Spleen (tissue), 11 donors: ENCODE results near the gene FBRS. TPM values are rescaled to one million over a fixed set of nuclear protein-coding genes. Genes with fewer than 3 reads are reported as not detected.

Experiments used
- DNase-seq: peaks from one replicate; pipeline ENCODE4 v3.0.0-alpha.2; 2020
- H3K27ac ChIP-seq, 8 donors: fragments of 200-600 bp; sonication (generic) in 7 of 8; 1 replicate in 4 of 8; 2 replicates in 4 of 8; pipeline versions ENCODE4 v1.5.0 to v1.8.0; 2016 to 2021; ENCODE audit warnings: inconsistent platforms in 4 of 8, mild to moderate bottlenecking in 4 of 8, moderate library complexity in 1 of 8
- H3K27me3 ChIP-seq, 7 donors: fragments of 200-600 bp; sonication (generic) in 6 of 7; replicated peaks in 1 of 7; 1 replicate in 4 of 7; 2 replicates in 3 of 7; pipeline versions ENCODE4 v1.5.0 to v1.8.0; 2016 to 2021; ENCODE audit warnings: inconsistent platforms in 3 of 7, mild to moderate bottlenecking in 1 of 7
- H3K36me3 ChIP-seq, 6 donors: fragments of 200-600 bp; sonication (generic) in 5 of 6; 1 replicate in 4 of 6; 2 replicates in 2 of 6; pipeline versions ENCODE4 v1.5.0 to v1.8.0; 2016 to 2021; ENCODE audit warnings: inconsistent platforms in 2 of 6
- H3K4me1 ChIP-seq, 6 donors: fragments of 200-600 bp; sonication (generic) in 5 of 6; 1 replicate in 3 of 6; 2 replicates in 3 of 6; pipeline versions ENCODE4 v1.5.0 to v1.8.0; 2016 to 2021; ENCODE audit warnings: inconsistent platforms in 3 of 6
- H3K4me3 ChIP-seq, 8 donors: fragments of 200-600 bp; sonication (generic) in 7 of 8; 1 replicate in 4 of 8; 2 replicates in 4 of 8; pipeline versions ENCODE4 v1.5.0 to v1.8.0; 2016 to 2021; ENCODE audit warnings: inconsistent platforms in 4 of 8, mild to moderate bottlenecking in 4 of 8, moderate library complexity in 2 of 8
- H3K9me3 ChIP-seq, 8 donors: fragments of 200-600 bp; sonication (generic) in 7 of 8; 1 replicate in 4 of 8; 2 replicates in 4 of 8; pipeline versions ENCODE4 v1.5.0 to v1.8.0; 2016 to 2021; ENCODE audit warnings: inconsistent platforms in 4 of 8
- POLR2A ChIP-seq, 3 donors: fragments of 450-650 bp; IDR thresholded peaks; one replicate each; pipeline ENCODE4 v1.5.1; 2017; ENCODE audit warnings: antibody characterized with exemption in 3 of 3, mild to moderate bottlenecking in 1 of 3
- POLR2AphosphoS5 ChIP-seq, 3 donors: sonication (generic); formaldehyde crosslinking; IDR thresholded peaks; one replicate each; pipeline ENCODE4 v1.5.1; 2017; ENCODE audit warnings: antibody characterized with exemption in 3 of 3
- WGBS, 5 donors: extraction: QIAGEN DNeasy Blood & Tissue Kit in 3 of 5; methylation state at CpG; one replicate each; pipeline versions ENCODE4 v1.1.5 to v1.1.7; 2013 to 2018; 5-methylcytosine and 5-hydroxymethylcytosine counted together
- intact Hi-C: fragments of 100-400 bp; cut with DNase I; formaldehyde crosslinking; loops from one replicate; pipeline ENCODE4 v1.15.0; 2023; ENCODE audit warnings: low total_unique reads
- polyA plus RNA-seq, 3 donors: library from polyadenylated mRNA; stranded (reverse); fragments of 200-250 nt; gene quantifications; one replicate each; pipeline ENCODE4 v1.2.1, GENCODE V29; 2013
- total RNA-seq, 7 donors: library from RNA; depleted of rRNA in 3 of 7; stranded (reverse); fragments of >200 nt in 3 of 7; fragmentation: NEBNext Ultra II Directional in 4 of 7; extraction: Animal tissue kit (Norgen Biotek cat#: 25700) in 4 of 7; gene quantifications; one replicate each; pipeline versions ENCODE4 v1.1.0 to v1.2.1, GENCODE V29; 2016 to 2021
- TF ChIP-seq, protein P1 (sequence below), 11 experiments: fragments of 200-600 bp in 7 of 11; fragments of 450-650 bp in 4 of 11; sonication (generic) in 4 of 11; IDR thresholded peaks in 8 of 11; conservative IDR thresholded peaks in 3 of 11; 1 replicate in 7 of 11; 2 replicates in 4 of 11; pipeline versions ENCODE4 v1.4.0 to v1.8.0; 2016 to 2021; ENCODE audit warnings: antibody characterized with exemption in 11 of 11, inconsistent platforms in 4 of 11, mild to moderate bottlenecking in 1 of 11
- donor health status: healthy with polysubstance abuse.
- donor health status: DM: no; HTN: no; CAD: no; lungs with moderate emphysema.
- donor health status: DM: no; HTN: no; CAD: no.
- donor health status: Bipolar disorder and iron deficiency.
- donor health status: healthy.
- donor health status: DM: no; HTN: no; CAD: no.
- donor health status: DM: yes; HTN: yes; CAD: no.

Gene FBRS
- total and polyA plus RNA-seq, 10 donors = 25.8 to 118 (median 76.1) TPM

GRCh38 chr16:30703971-30704370 lies 45.7 kb downstream of the FBRS start:
- intact Hi-C loops = no loop called here
- Histone ChIP-seq H3K27me3 (no peaks in the 10 kb centered on the region), H3K4me1 (peaks cover 7 to 33% (median 27%) of the 10 kb centered on the region in 6 donors), H3K4me3 (no peak overlapping the region), H3K27ac (no peak overlapping the region), H3K36me3 (peaks cover 10 to 94% (median 86%) of the 10 kb centered on the region in 6 donors), H3K9me3 (no peaks in the 10 kb centered on the region)
- TF ChIP-seq POLR2A (IDR thresholded peaks at IDR 0.05) = no peak
- TF ChIP-seq POLR2AphosphoS5 (IDR thresholded peaks at IDR 0.05) = no peak
- TF ChIP-seq, protein P1, sequence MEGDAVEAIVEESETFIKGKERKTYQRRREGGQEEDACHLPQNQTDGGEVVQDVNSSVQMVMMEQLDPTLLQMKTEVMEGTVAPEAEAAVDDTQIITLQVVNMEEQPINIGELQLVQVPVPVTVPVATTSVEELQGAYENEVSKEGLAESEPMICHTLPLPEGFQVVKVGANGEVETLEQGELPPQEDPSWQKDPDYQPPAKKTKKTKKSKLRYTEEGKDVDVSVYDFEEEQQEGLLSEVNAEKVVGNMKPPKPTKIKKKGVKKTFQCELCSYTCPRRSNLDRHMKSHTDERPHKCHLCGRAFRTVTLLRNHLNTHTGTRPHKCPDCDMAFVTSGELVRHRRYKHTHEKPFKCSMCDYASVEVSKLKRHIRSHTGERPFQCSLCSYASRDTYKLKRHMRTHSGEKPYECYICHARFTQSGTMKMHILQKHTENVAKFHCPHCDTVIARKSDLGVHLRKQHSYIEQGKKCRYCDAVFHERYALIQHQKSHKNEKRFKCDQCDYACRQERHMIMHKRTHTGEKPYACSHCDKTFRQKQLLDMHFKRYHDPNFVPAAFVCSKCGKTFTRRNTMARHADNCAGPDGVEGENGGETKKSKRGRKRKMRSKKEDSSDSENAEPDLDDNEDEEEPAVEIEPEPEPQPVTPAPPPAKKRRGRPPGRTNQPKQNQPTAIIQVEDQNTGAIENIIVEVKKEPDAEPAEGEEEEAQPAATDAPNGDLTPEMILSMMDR (IDR thresholded peaks at IDR 0.05 in 8 of 11, conservative IDR thresholded peaks at IDR 0.05 in 3 of 11) = no peak
- 94 to 98% (median 96%) methylated on average over 10 of the region's 10 CpGs for WGBS, 5 donors
- peak; percentile 41 for DNase-seq

DNA sequence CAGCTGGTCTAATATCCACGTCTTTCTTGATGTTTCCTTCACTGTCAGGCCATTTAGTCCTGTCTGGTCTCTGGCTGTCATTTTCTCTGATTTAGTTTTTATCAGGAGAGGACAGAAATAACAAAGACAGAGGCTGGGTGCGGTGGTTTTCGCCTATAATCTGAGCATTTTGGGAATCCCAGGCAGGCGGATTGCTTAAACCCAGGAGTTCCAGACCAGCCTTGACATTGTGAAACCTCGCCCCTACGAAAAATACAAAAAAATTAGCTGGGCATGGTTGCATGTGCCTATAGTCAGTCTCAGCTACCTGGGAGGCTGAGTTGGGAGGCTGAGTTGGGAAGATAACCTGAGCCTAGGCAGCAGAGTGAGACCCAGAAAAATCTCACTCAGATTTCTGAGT lies 47.8 kb downstream of the FBRS start:
- TF ChIP-seq, protein P1 (IDR thresholded peaks at IDR 0.05 in 8 of 11, conservative IDR thresholded peaks at IDR 0.05 in 3 of 11) = no peak
- TF ChIP-seq POLR2AphosphoS5 (IDR thresholded peaks at IDR 0.05) (no peak), POLR2A (IDR thresholded peaks at IDR 0.05) (no peak)
- Histone ChIP-seq H3K27me3 (no peaks in the 10 kb centered on the region), H3K36me3 (peaks cover 18 to 100% (median 98%) of the 10 kb centered on the region in 6 donors), H3K27ac (no peak overlapping the region), H3K4me3 (no peak overlapping the region), H3K9me3 (no peaks in the 10 kb centered on the region), H3K4me1 (peaks cover 0 to 27% (median 7%) of the 10 kb centered on the region in 6 donors)
- intact Hi-C loops = no loop called here
- DNase-seq = peak; percentile 4
- WGBS, 5 donors = 89 to 96% (median 92%) methylated on average over 6 of the region's 6 CpGs

DNA sequence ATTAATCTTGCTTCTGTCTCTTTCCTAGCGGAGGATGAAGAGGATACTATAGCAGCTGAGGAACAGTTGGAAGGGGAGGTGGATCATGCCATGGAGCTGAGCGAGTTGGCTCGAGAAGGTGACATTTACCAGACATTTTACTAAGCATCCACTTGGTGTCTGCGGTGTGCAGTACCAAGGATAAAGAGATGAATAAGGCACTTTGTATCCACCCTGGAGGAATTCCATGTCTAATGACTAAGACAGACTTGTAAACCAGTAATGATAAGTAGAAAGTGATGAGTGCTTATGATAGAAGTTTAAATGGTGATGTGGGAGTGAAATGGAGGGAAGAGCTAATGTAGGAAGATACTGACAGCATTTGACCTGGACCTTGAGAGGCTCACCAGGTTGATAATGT lies 52.7 kb downstream of the FBRS start:
- intact Hi-C loops = no loop called here
- H3K27ac ChIP-seq = peak overlapping the region in 1 of 8 donors; percentile 71
- peaks cover 6 to 47% (median 15%) of the 10 kb centered on the region in 6 donors for H3K4me1 ChIP-seq
- 96 to 100% (median 97%) methylated on average over 4 of the region's 4 CpGs for WGBS, 5 donors
- no peaks in the 10 kb centered on the region for H3K9me3 ChIP-seq
- TF ChIP-seq POLR2A (IDR thresholded peaks at IDR 0.05) (no peak), POLR2AphosphoS5 (IDR thresholded peaks at IDR 0.05) (no peak)
- TF ChIP-seq, protein P1 (IDR thresholded peaks at IDR 0.05 in 8 of 11, conservative IDR thresholded peaks at IDR 0.05 in 3 of 11) = no peak
- peak; percentile 5 for DNase-seq
- no peak overlapping the region for H3K4me3 ChIP-seq
- H3K27me3 ChIP-seq = no peaks in the 10 kb centered on the region
- peaks cover 17 to 100% (median 100%) of the 10 kb centered on the region in 6 donors for H3K36me3 ChIP-seq

DNA sequence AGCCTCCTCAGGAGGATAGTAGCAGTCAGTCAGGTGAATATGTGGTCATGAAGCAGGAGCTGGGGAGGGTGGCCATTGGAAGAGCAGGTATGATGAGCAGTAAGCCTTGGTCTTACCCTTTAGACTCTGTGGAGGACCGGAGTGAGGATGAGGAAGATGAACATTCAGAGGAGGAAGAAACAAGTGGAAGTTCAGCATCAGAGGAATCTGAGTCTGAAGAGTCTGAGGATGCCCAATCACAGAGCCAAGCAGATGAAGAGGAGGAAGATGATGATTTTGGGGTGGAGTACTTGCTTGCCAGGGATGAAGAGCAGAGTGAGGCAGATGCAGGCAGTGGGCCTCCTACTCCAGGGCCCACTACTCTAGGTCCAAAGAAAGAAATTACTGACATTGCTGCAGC lies 53.5 kb downstream of the FBRS start:
- H3K36me3 ChIP-seq = peaks cover 17 to 100% (median 100%) of the 10 kb centered on the region in 6 donors
- peaks cover 6 to 54% (median 17%) of the 10 kb centered on the region in 6 donors for H3K4me1 ChIP-seq
- no peak for TF ChIP-seq POLR2A (IDR thresholded peaks at IDR 0.05)
- TF ChIP-seq, protein P1 (IDR thresholded peaks at IDR 0.05 in 8 of 11, conservative IDR thresholded peaks at IDR 0.05 in 3 of 11) = no peak
- no peak for TF ChIP-seq POLR2AphosphoS5 (IDR thresholded peaks at IDR 0.05)
- intact Hi-C loops = no loop called here
- peak overlapping the region in 1 of 8 donors; percentile 71 for H3K27ac ChIP-seq
- no peak overlapping the region for H3K4me3 ChIP-seq
- DNase-seq = no peak
- H3K27me3 ChIP-seq = no peaks in the 10 kb centered on the region
- no peaks in the 10 kb centered on the region for H3K9me3 ChIP-seq
- 71 to 100% (median 89%) methylated on average over 1 of the region's 1 CpG for WGBS, 5 donors
